Right lobe of liver (tissue), 6 donors: Measurements from ENCODE around the gene TLX3. TPM values are rescaled to one million over a fixed set of nuclear protein-coding genes. Genes with fewer than 3 reads are reported as not detected.

Experiments used
- ATAC-seq, 4 donors: fragments of 200-7000 bp; cut with Tn5 transposase; one replicate each; pipeline ENCODE4 v1.9.1; 2020; ENCODE audit warnings: mild to moderate bottlenecking in 4 of 4, moderate library complexity in 4 of 4
- DNase-seq, 3 donors: peaks; one replicate each; pipeline ENCODE4 v3.0.0-alpha.2; 2020
- H3K27ac ChIP-seq, 3 donors: fragments of 200-600 bp; one replicate each; pipeline ENCODE4 v1.8.0; 2022
- H3K27me3 ChIP-seq, 2 donors: fragments of 200-600 bp; one replicate each; pipeline ENCODE4 v1.8.0; 2022
- H3K36me3 ChIP-seq, 4 donors: fragments of 200-600 bp; sonication (generic) in 1 of 4; one replicate each; pipeline versions ENCODE4 v1.5.1 to v1.8.0; 2017 to 2022; ENCODE audit warnings: control low read depth in 1 of 4
- H3K4me1 ChIP-seq, 4 donors: fragments of 200-600 bp; sonication (generic) in 1 of 4; one replicate each; pipeline versions ENCODE4 v1.5.1 to v1.8.0; 2017 to 2022; ENCODE audit warnings: control low read depth in 1 of 4
- H3K4me3 ChIP-seq, 3 donors: fragments of 200-600 bp; one replicate each; pipeline ENCODE4 v1.8.0; 2022
- H3K9me3 ChIP-seq, 4 donors: fragments of 200-600 bp; sonication (generic) in 1 of 4; one replicate each; pipeline versions ENCODE4 v1.5.1 to v1.8.0; 2017 to 2022; ENCODE audit warnings: control low read depth in 1 of 4
- CTCF ChIP-seq, 4 donors: fragments of 200-600 bp in 3 of 4; fragments of 450-650 bp in 1 of 4; IDR thresholded peaks; one replicate each; pipeline versions ENCODE4 v1.5.1 to v1.8.0; 2016 to 2022; ENCODE audit warnings: antibody characterized with exemption in 4 of 4, mild to moderate bottlenecking in 2 of 4
- POLR2A ChIP-seq: fragments of 450-650 bp; IDR thresholded peaks from one replicate; pipeline ENCODE4 v1.6.1; 2017; ENCODE audit warnings: antibody characterized with exemption, mild to moderate bottlenecking
- WGBS: methylation state at CpG from one replicate; pipeline ENCODE4 v1.1.6; 2018; ENCODE audit warnings: low coverage, low lambda C conversion rate; ENCODE audit not compliant: insufficient coverage; ENCODE audit errors: missing lambda C conversion rate; 5-methylcytosine and 5-hydroxymethylcytosine counted together
- intact Hi-C, 2 donors: fragments of 100-400 bp; cut with DNase I; formaldehyde crosslinking; loops; one replicate each; pipeline versions ENCODE4 v1.11.2 to v1.14.1; 2022
- total RNA-seq, 6 experiments: library from RNA; depleted of rRNA in 2 of 6; stranded (reverse); fragments of >200 nt in 2 of 6; fragmentation: NEBNext Ultra II Directional in 3 of 6; extraction: Animal tissue kit (Norgen Biotek cat#: 25700) in 3 of 6; gene quantifications; one replicate each; pipeline versions ENCODE4 v1.1.0 to v1.2.4, GENCODE V29; 2016 to 2023
- donor health status: DM: no; HTN: yes; CAD: no.
- donor health status: DM: no; HTN: no; CAD: no.
- donor health status: DM: no; HTN: no; CAD: no.
- donor health status: DM: no; HTN: yes; CAD: no.
- donor health status: DM: no; HTN: yes; CAD: no.

Gene TLX3
- total RNA-seq, 6 experiments from 2014 or later, result not detected

- H3K36me3 ChIP-seq, result no peaks in the 10 kb centered on the region
- no peaks in the 10 kb centered on the region for H3K9me3 ChIP-seq
- H3K4me1 ChIP-seq, result no peaks in the 10 kb centered on the region
- WGBS, result 58% methylated on average over 2 of the region's 2 CpGs
- TF ChIP-seq POLR2A (no peak), CTCF (IDR thresholded peaks at IDR 0.05) (no peak)
- ATAC-seq (no peak), DNase-seq (no peak)
- no peak overlapping the region for H3K27ac ChIP-seq
- intact Hi-C loops, result no loop called here
- H3K27me3 ChIP-seq, result no peaks in the 10 kb centered on the region
- no peak overlapping the region for H3K4me3 ChIP-seq
Observed at GRCh38 chr5:171264843-171265242, 44.2 kb upstream of the TLX3 start.

- intact Hi-C loops, result no loop called here
- H3K27me3 ChIP-seq, result no peaks in the 10 kb centered on the region
- ATAC-seq, result no peak
- no peak for TF ChIP-seq POLR2A
- no peak for TF ChIP-seq CTCF (IDR thresholded peaks at IDR 0.05)
- 85% methylated on average over 7 of the region's 7 CpGs for WGBS
- no peaks in the 10 kb centered on the region for H3K36me3 ChIP-seq
- H3K4me3 ChIP-seq, result no peak overlapping the region
- no peaks in the 10 kb centered on the region for H3K4me1 ChIP-seq
- no peak for DNase-seq
- H3K27ac ChIP-seq, result no peak overlapping the region
- H3K9me3 ChIP-seq, result no peaks in the 10 kb centered on the region
Observed at GRCh38 chr5:171268700-171269620, 40.1 kb upstream of the TLX3 start.

- no peak for DNase-seq
- H3K27ac ChIP-seq, result no peak overlapping the region
- H3K36me3 ChIP-seq, result no peaks in the 10 kb centered on the region
- intact Hi-C loops, result no loop called here
- no peaks in the 10 kb centered on the region for H3K9me3 ChIP-seq
- no peaks in the 10 kb centered on the region for H3K4me1 ChIP-seq
- no peak for ATAC-seq
- no peak for TF ChIP-seq POLR2A
- TF ChIP-seq CTCF (IDR thresholded peaks at IDR 0.05), result no peak
- 71% methylated on average over 2 of the region's 2 CpGs for WGBS
- H3K4me3 ChIP-seq, result no peak overlapping the region
- H3K27me3 ChIP-seq, result no peaks in the 10 kb centered on the region
Observed at GRCh38 chr5:171269717-171270116, 39.3 kb upstream of the TLX3 start.

GRCh38 chr5:171270136-171270535 is 38.9 kb upstream of the TLX3 start:
- Histone ChIP-seq H3K9me3 (no peaks in the 10 kb centered on the region), H3K27ac (no peak overlapping the region), H3K4me3 (no peak overlapping the region), H3K36me3 (no peaks in the 10 kb centered on the region), H3K27me3 (no peaks in the 10 kb centered on the region), H3K4me1 (no peaks in the 10 kb centered on the region)
- TF ChIP-seq CTCF (IDR thresholded peaks at IDR 0.05), result no peak
- TF ChIP-seq POLR2A, result no peak
- ATAC-seq, result no peak
- intact Hi-C loops, result no loop called here
- WGBS, result 78% methylated on average over 3 of the region's 3 CpGs
- DNase-seq, result no peak
